Sciatic nerve (tissue), 2 donors: ENCODE results near the gene GLT1D1. TPM values are rescaled to one million over a fixed set of nuclear protein-coding genes. Genes with fewer than 3 reads are reported as not detected.

Source experiments
- ATAC-seq: fragments of 200-7000 bp; cut with Tn5 transposase; one replicate; pipeline ENCODE4 v1.9.1; 2020; ENCODE audit warnings: mild to moderate bottlenecking, moderate library complexity
- DNase-seq: peaks from one replicate; pipeline ENCODE4 v3.0.0-alpha.2; 2020; ENCODE audit warnings: low spot score
- intact Hi-C: fragments of 100-400 bp; cut with DNase I; formaldehyde crosslinking; loops from one replicate; pipeline ENCODE4 v1.14.2; 2022
- total RNA-seq: library from RNA; stranded (reverse); fragmentation: NEBNext Ultra II Directional; extraction: Animal tissue kit (Norgen Biotek cat#: 25700); gene quantifications from one replicate; pipeline ENCODE4 v1.2.1, GENCODE V29; 2021
- donor health status: DM: no; HTN: no; CAD: no.
- donor health status: DM: no; HTN: no; CAD: no.

Gene GLT1D1
- total RNA-seq, 1 donor from 2014 or later, result 2.0 TPM

DNA sequence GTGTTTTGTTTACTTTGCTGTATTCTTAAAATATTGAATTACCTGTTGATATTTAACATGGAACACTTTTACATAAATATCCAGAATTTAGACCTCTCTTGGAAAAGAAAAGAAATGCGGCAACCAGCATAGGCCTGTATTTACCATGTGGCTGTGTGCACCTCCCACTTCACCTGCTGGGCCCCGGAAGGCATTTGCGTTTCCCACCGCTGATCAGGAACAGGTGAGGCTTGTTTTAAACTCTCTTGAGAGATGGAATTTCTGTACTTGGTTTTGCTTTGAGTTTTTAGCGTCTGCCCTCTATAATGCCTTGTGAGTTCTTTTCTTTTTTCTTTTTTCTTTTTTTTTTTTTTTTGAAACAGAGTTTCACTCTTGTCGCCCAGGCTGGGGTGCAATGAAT, 124.2 kb downstream of the GLT1D1 start:
- ATAC-seq (no peak), DNase-seq (no peak)
- intact Hi-C loops, result no loop called here

DNA sequence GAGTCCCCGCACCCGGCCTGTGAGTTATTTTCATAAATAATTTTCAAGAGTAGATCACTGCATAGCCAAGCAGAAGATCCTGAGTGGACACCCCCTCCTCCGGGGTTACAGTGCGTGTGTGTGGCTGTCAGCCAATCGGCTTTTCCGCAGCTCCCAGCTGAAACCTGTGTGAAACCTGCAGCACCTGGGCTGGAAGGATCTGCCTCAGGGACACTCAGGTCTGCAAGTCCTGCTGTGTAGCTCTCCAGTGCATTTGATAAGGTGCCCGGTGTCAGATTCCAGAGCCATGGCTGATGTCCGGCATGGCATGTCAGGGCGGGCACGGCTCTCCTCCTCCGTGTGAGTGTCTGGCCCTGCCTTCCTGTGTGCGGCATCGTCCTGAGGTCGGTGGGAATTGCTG, 124.8 kb downstream of the GLT1D1 start:
- ATAC-seq, result no peak
- intact Hi-C loops, result no loop called here
- no peak for DNase-seq

DNA sequence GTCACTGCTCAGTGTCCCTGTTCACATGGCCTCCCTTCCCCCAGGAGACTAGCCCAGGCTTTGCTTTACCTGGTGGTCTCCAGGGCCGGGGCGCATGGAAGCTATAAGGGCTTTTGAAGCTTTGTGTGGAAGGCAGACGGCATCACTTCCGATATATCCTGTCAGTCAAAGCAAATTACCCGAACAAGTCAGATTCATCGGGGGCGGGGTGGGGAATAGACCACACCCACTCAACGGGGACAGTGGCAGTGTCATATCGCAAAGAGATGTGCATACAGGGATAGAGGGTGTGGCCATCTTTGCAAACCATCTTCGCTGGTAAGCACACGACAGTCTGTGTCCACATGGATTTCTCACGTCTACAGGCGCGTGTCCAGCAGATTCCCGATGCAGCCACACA, 127.3 kb downstream of the GLT1D1 start:
- ATAC-seq (no peak), DNase-seq (no peak)
- intact Hi-C loops, result no loop called here

DNA sequence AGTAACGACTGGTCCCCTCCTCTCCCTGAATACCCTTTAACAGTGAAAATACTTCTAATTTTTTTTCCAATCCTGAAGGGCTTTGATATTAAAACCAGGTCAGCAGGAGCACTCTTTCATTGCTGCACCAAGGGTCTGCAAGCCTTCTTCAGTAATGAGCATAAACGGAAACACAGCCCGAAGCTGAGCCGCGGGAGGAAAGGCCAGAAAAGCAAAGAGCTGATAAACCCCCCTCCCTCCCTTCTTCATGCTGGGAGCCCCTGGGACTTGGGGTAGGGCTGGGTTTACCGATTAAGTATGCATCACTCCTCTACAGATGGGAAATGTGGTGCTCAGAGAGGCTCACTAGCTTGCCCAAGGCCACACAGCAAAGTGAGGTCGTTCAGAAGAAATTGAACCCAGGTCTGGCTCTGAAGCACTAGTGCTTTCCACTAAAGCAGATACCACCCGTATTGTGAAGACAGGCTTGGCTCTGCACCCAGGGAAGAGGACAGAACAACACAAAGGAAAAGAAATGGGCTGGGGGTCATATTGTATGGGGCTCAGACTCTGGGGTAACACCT, 128.8 kb downstream of the GLT1D1 start:
- DNase-seq (no peak), ATAC-seq (no peak)
- intact Hi-C loops, result no loop called here

- no peak for DNase-seq
- intact Hi-C loops, result no loop called here
- ATAC-seq, result no peak
Observed at GRCh38 chr12:128982933-128983332, 129.7 kb downstream of the GLT1D1 start.

DNA sequence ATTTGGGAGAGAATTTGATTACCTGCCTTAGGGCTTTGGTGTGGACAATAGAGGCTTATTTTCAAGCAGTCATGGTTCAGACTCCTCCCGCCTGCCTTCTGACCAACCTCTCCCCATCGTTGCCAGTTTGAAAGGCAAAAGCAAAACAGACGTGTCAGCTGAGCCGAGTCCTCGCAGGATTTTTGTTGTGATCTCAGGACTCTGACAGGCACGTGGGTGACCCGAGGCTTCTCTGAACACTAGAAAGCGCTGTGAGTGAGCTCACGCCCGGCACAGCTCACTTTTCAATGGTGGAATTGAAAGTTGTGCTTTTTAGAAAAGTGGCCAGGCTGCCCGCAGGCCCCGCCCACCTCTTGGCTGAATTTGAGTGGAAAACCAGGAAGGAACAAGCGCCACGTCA, 130.1 kb downstream of the GLT1D1 start:
- ATAC-seq, result no peak
- DNase-seq, result no peak
- intact Hi-C loops, result no loop called here

DNA sequence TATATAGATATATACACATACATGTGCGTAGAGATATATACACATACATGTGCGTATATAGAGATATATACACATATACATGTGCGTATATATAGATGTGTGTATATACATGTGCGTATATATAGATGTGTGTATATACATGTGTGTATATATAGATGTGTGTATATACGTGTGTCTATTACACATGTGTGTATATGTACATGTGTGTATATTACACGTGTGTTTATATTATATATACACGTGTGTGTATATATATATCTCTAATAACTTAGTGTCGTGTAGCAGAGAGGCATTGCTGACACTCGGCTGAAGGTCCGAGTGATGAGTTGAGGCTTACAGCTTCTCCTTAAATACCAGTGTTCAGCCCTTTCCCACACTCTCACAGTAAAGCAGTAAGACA, 133.7 kb downstream of the GLT1D1 start:
- ATAC-seq (no peak), DNase-seq (no peak)
- intact Hi-C loops, result no loop called here

- intact Hi-C loops, result no loop called here
- ATAC-seq (no peak), DNase-seq (no peak)
Observed at GRCh38 chr12:128989287-128989686, 136.0 kb downstream of the GLT1D1 start.

- ATAC-seq (no peak), DNase-seq (no peak)
- intact Hi-C loops, result no loop called here
Observed at GRCh38 chr12:128991716-128992115, 138.4 kb downstream of the GLT1D1 start.

GRCh38 chr12:128992116-128992515, 138.8 kb downstream of the GLT1D1 start:
- intact Hi-C loops, result no loop called here
- no peak for ATAC-seq
- no peak for DNase-seq

DNA sequence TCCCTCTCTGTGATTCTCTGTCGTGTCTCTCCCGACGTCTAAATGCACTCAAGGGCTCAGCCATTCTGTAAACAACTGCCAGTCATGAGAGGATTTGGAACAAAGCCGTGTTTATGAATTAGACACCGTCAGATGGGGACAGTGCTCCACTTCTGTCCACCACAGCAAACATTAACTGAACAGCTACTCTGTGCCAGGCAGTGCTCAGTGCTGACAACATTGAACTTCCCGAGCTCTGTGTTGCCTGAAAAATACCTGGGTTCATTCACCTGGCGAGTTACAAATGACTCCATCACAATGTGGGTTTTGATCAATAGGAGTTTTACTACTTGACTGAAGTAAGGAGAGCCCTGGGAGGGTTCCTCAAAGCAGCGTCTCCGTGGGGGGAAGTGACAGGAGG, 139.3 kb downstream of the GLT1D1 start:
- no peak for DNase-seq
- ATAC-seq, result no peak
- intact Hi-C loops, result no loop called here

DNA sequence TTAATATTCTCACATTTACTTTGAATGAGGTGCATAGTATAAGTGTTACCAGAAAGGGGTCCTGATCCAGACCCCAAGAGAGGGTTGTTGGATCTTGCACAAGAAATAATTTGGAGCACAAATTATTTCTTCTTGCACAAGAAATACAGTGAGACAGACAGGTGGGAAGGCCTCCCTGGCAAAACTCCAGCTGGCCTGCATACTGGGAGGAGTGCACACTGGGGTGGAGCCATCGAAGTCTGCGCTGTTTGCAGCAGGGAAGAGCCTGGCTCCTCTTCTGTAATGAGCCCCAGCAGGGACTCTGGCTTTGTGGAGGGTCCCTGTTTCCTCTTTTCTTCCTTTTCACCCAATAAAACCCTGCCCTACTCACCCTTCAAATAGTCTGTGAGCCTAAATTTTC, 141.6 kb downstream of the GLT1D1 start:
- ATAC-seq (no peak), DNase-seq (no peak)
- intact Hi-C loops, result no loop called here

- intact Hi-C loops, result no loop called here
- ATAC-seq, result no peak
Observed at GRCh38 chr12:128995619-128996018, 142.3 kb downstream of the GLT1D1 start.

GRCh38 chr12:129001826-129002225, 148.5 kb downstream of the GLT1D1 start:
- no peak for ATAC-seq

More at GRCh38 chr12:128995619-128996018, 142.3 kb downstream of the GLT1D1 start:
- no peak for DNase-seq

GRCh38 chr12:129002427-129002826, 149.1 kb downstream of the GLT1D1 start:
- intact Hi-C loops, result no loop called here
- no peak for DNase-seq
- ATAC-seq, result no peak

More at GRCh38 chr12:129001826-129002225, 148.5 kb downstream of the GLT1D1 start:
- DNase-seq, result no peak
- intact Hi-C loops, result no loop called here

DNA sequence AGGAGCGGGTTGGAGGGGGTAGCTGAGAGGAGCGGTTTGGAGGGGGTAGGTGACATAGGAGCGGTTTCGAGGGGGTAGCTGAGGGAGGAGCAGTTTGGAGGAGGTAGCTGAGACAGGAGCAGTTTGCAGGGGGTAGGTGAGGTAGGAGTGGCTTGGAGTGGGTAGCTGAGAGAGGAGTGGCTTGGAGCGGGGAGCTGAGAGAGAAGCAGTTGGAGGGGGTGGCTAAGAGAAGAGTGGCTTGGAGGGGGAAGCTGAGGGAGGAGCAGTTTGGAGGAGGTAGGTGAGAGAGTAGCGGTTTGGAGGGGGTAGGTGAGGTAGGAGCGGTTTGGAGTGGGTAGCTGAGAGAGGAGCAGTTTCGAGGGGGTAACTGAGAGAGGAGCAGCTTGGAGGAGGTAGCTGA, 152.1 kb downstream of the GLT1D1 start:
- intact Hi-C loops, result no loop called here
- DNase-seq (no peak), ATAC-seq (no peak)

DNA sequence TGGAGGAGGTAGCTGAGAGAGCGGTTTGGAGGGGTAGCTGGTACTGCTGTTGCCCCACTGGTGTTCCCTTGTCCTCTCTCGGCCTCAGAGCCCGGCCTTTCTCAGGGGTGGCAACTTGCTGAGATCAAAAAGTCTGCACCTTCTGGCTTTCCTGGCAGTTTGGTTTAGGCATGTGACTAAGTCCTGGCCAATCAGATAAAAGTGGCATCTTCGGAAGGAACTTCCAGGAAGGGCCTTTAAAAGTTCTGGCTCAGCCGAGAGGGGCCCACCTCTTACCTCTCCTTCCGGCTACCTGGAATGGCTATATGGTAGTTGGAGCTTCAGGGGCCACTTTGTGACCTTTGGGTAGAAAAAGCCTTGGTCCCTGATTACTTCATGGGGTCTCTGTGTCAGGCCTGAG, 152.6 kb downstream of the GLT1D1 start:
- DNase-seq (no peak), ATAC-seq (no peak)
- intact Hi-C loops, result no loop called here

DNA sequence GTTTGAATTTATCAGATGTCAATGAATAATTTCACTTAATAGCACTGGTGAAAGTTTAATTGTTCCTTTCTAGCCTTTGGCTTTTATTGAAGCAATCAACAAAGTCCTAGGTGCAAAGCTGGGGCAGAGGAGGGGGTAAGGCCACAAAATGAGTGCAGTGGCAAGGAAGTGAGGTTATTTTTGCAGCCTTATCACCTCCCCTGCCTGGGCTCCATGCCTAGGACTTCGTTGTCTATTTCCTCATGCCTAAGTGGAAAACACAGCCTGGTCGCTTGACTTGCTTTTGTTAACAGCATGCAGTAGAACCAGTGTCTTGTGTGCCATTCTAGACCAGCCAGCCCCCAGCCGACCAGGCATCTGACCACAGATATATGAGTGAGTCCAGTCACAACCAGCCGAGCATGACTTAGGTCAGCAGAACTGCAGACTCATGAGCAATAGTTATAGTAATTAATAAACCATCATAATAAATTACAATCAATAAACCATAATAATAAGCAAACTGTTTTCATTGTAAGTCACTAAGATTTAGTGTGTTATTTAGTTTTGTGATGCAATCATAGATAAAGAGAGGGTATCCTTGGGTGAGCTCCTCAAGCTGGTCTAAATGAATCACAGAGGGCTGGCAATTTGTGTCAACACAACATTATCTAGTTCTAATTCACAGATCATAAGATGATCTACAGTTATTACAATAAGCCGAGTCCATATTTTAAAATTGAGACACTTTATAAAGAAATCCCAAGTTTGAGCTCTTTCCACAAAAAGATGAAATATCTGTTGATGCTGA, 156.8 kb downstream of the GLT1D1 start:
- intact Hi-C loops, result no loop called here
- ATAC-seq, result no peak
- DNase-seq, result no peak

- no peak for ATAC-seq
- no peak for DNase-seq
- intact Hi-C loops, result no loop called here
Observed at GRCh38 chr12:129016159-129016558, 162.9 kb downstream of the GLT1D1 start.

GRCh38 chr12:129025055-129025454, 171.8 kb downstream of the GLT1D1 start:
- ATAC-seq, result no peak
- DNase-seq, result no peak
- intact Hi-C loops, result no loop called here

GRCh38 chr12:129028844-129029243, 175.6 kb downstream of the GLT1D1 start:
- ATAC-seq (no peak), DNase-seq (no peak)
- intact Hi-C loops, result no loop called here
